Hepatocyte (in vitro differentiated cells): ENCODE measurements around the gene CEP85L. TPM values are rescaled to one million over a fixed set of nuclear protein-coding genes. Genes with fewer than 3 reads are reported as not detected.

Source experiments
- DNase-seq: peaks from one replicate; pipeline ENCODE4 v3.0.0-alpha.2; 2016; ENCODE audit warnings: low spot score
- H2AFZ ChIP-seq: fragments of 200-600 bp; sonication (generic); 2 replicates; pipeline ENCODE4 v1.6.0; 2016; ENCODE audit warnings: antibody characterized with exemption, mild to moderate bottlenecking
- H3K27ac ChIP-seq: fragments of 200-600 bp; sonication (generic); 2 replicates; pipeline ENCODE4 v1.5.1; 2016; ENCODE audit warnings: mild to moderate bottlenecking
- H3K27me3 ChIP-seq: fragments of 200-600 bp; sonication (generic); 2 replicates; pipeline ENCODE4 v1.6.1; 2016
- H3K36me3 ChIP-seq: fragments of 200-600 bp; sonication (generic); replicated peaks from 2 replicates; pipeline ENCODE4 v1.5.1; 2016; ENCODE audit warnings: low read depth; ENCODE audit not compliant: insufficient read depth
- H3K4me1 ChIP-seq: fragments of 200-600 bp; sonication (generic); 2 replicates; pipeline ENCODE4 v1.5.1; 2016; ENCODE audit warnings: mild to moderate bottlenecking, moderate library complexity; ENCODE audit not compliant: insufficient read depth
- H3K4me2 ChIP-seq: fragments of 200-600 bp; sonication (generic); 2 replicates; pipeline ENCODE4 v1.6.0; 2016
- H3K4me3 ChIP-seq: fragments of 200-600 bp; sonication (generic); 2 replicates; pipeline ENCODE4 v1.5.1; 2016; ENCODE audit warnings: mild to moderate bottlenecking
- H3K79me2 ChIP-seq: fragments of 200-600 bp; sonication (generic); 2 replicates; pipeline ENCODE4 v1.6.0; 2017; ENCODE audit warnings: mild to moderate bottlenecking
- H3K9me2 ChIP-seq: fragments of 200-600 bp; sonication (generic); replicated peaks from 2 replicates; pipeline ENCODE4 v1.6.0; 2017; ENCODE audit warnings: mild to moderate bottlenecking; ENCODE audit not compliant: insufficient read depth
- H3K9me3 ChIP-seq: fragments of 200-600 bp; sonication (generic); 2 replicates; pipeline ENCODE4 v1.5.1; 2016; ENCODE audit warnings: low read depth, mild to moderate bottlenecking
- H4K20me1 ChIP-seq: fragments of 200-600 bp; sonication (generic); 2 replicates; pipeline ENCODE4 v1.6.0; 2016; ENCODE audit warnings: mild to moderate bottlenecking; ENCODE audit not compliant: insufficient read depth, poor library complexity, severe bottlenecking
- CTCF ChIP-seq: fragments of 200-600 bp; sonication (generic); IDR thresholded peaks from 2 replicates; pipeline ENCODE4 v1.5.1; 2016; ENCODE audit warnings: antibody characterized with exemption, mild to moderate bottlenecking; ENCODE audit not compliant: poor library complexity
- EZH2 ChIP-seq: fragments of 200-600 bp; sonication (generic); IDR thresholded peaks from 2 replicates; pipeline ENCODE4 v1.6.1; 2016; ENCODE audit warnings: antibody characterized with exemption, mild to moderate bottlenecking, borderline replicate concordance
- EZH2phosphoT487 ChIP-seq: fragments of 200-600 bp; sonication (generic); IDR thresholded peaks from one replicate; pipeline ENCODE4 v1.6.1; 2018; ENCODE audit warnings: antibody characterized with exemption, mild to moderate bottlenecking, low read depth, moderate library complexity; ENCODE audit not compliant: unreplicated experiment, severe bottlenecking
- WGBS: methylation state at CpG from one replicate; pipeline ENCODE4 v1.1.6; 2016; ENCODE audit warnings: low lambda C conversion rate; ENCODE audit errors: missing lambda C conversion rate; 5-methylcytosine and 5-hydroxymethylcytosine counted together
- polyA plus RNA-seq: library from polyadenylated mRNA; unstranded; fragments of >200 nt; fragmentation: Nextera tagmentation; extraction: Ambion mirVana; gene quantifications from 2 replicates; pipeline ENCODE4 v1.2.1, GENCODE V29; 2016
- total RNA-seq: library from RNA; depleted of rRNA; stranded (reverse); fragments of >200 nt; gene quantifications from 2 replicates; pipeline ENCODE4 v1.2.3, GENCODE V29; 2014

CEP85L gene
- total and polyA plus RNA-seq, 2 experiments from 2014 or later = 17.8 to 38.5 TPM

GRCh38 chr6:118598324-118598723 lies 53.1 kb downstream of the CEP85L start:
- Histone ChIP-seq H3K36me3 (no peaks in the 10 kb centered on the region), H3K27ac (no peak overlapping the region), H2AFZ (no peak overlapping the region), H3K9me2 (no peaks in the 10 kb centered on the region), H3K9me3 (no peaks in the 10 kb centered on the region), H3K4me1 (no peaks in the 10 kb centered on the region), H3K79me2 (peaks cover 51% of the 10 kb centered on the region), H3K27me3 (no peaks in the 10 kb centered on the region), H3K4me3 (no peak overlapping the region), H4K20me1 (no peaks in the 10 kb centered on the region), H3K4me2 (no peak overlapping the region)
- DNase-seq = no peak
- TF ChIP-seq EZH2 = no peak
- TF ChIP-seq EZH2phosphoT487 = no peak
- no peak for TF ChIP-seq CTCF
- 78% methylated on average over 2 of the region's 2 CpGs for WGBS

GRCh38 chr6:118597636-118598035 lies 53.8 kb downstream of the CEP85L start:
- no peak overlapping the region for H3K4me2 ChIP-seq
- H4K20me1 ChIP-seq = no peaks in the 10 kb centered on the region
- H3K36me3 ChIP-seq = no peaks in the 10 kb centered on the region
- H3K4me1 ChIP-seq = no peaks in the 10 kb centered on the region
- H3K9me2 ChIP-seq = no peaks in the 10 kb centered on the region
- no peak overlapping the region for H3K27ac ChIP-seq
- TF ChIP-seq EZH2 (no peak), CTCF (no peak), EZH2phosphoT487 (no peak)
- no peaks in the 10 kb centered on the region for H3K27me3 ChIP-seq
- H3K79me2 ChIP-seq = peaks cover 53% of the 10 kb centered on the region
- WGBS = 70% methylated on average over 3 of the region's 3 CpGs
- no peaks in the 10 kb centered on the region for H3K9me3 ChIP-seq
- H3K4me3 ChIP-seq = no peak overlapping the region
- no peak for DNase-seq
- no peak overlapping the region for H2AFZ ChIP-seq

GRCh38 chr6:118596774-118597320 lies 54.5 kb downstream of the CEP85L start:
- WGBS = 90% methylated on average over 5 of the region's 5 CpGs
- Histone ChIP-seq H3K79me2 (peaks cover 57% of the 10 kb centered on the region), H4K20me1 (no peaks in the 10 kb centered on the region), H3K4me2 (no peak overlapping the region), H3K9me3 (no peaks in the 10 kb centered on the region), H3K36me3 (no peaks in the 10 kb centered on the region), H3K27me3 (no peaks in the 10 kb centered on the region), H3K4me3 (no peak overlapping the region), H3K27ac (no peak overlapping the region), H3K4me1 (no peaks in the 10 kb centered on the region), H2AFZ (no peak overlapping the region), H3K9me2 (no peaks in the 10 kb centered on the region)
- DNase-seq = no peak
- no peak for TF ChIP-seq EZH2phosphoT487
- no peak for TF ChIP-seq CTCF
- no peak for TF ChIP-seq EZH2
